H1 (cell line): Measurements from ENCODE around the gene ZNF687. TPM values are rescaled to one million over a fixed set of nuclear protein-coding genes. Genes with fewer than 3 reads are reported as not detected.

Experiments
- CTCF ChIA-PET: fragments of 300-600 bp; sonication (Branson Sonifier 250); formaldehyde crosslinking; loops from one replicate; lab custom pipeline; 2021; ENCODE audit not compliant: partially characterized antibody; lab: Charles Lee
- POLR2A ChIA-PET: fragments of 300-600 bp; sonication (Branson Sonifier 250); formaldehyde crosslinking; loops from one replicate; lab custom pipeline; 2021; ENCODE audit warnings: inconsistent platforms; ENCODE audit not compliant: partially characterized antibody; lab: Charles Lee
- DNase-seq, 2 experiments: peaks; one replicate each; pipeline versions ENCODE4 v3.0.0 to v3.0.0-alpha.2; 2010 to 2022; ENCODE audit warnings: low spot score in 2 of 2, low read depth in 1 of 2, mixed read lengths in 1 of 2
- FAIRE-seq: peaks from 2 replicates; lab custom pipeline; 2011; peaks lifted over from hg19 to GRCh38; lab: Jason Lieb, UNC
- H2AFZ ChIP-seq: 2 replicates; pipeline ENCODE4 v1.8.1; 2012; ENCODE audit warnings: low read length, inconsistent platforms
- H2AK5ac ChIP-seq: 2 replicates; pipeline ENCODE4 v1.6.1; 2013; ENCODE audit warnings: low read depth, low read length
- H2BK120ac ChIP-seq: replicated peaks from 2 replicates; pipeline ENCODE3; 2013; ENCODE audit warnings: low read depth, low read length, inconsistent platforms
- H2BK12ac ChIP-seq: 2 replicates; pipeline ENCODE4 v1.6.1; 2013; ENCODE audit warnings: low read depth, low read length
- H2BK15ac ChIP-seq: 2 replicates; pipeline ENCODE4 v1.6.1; 2013; ENCODE audit warnings: low read length
- H2BK20ac ChIP-seq: 2 replicates; pipeline ENCODE4 v1.6.1; 2013; ENCODE audit warnings: low read length
- H2BK5ac ChIP-seq: 2 replicates; pipeline ENCODE4 v1.6.1; 2013; ENCODE audit warnings: low read depth, low read length
- H3K14ac ChIP-seq: 2 replicates; pipeline ENCODE4 v1.6.1; 2013; ENCODE audit warnings: inconsistent platforms; ENCODE audit not compliant: insufficient read length
- H3K18ac ChIP-seq: 2 replicates; pipeline ENCODE4 v1.6.1; 2013; ENCODE audit warnings: low read length; ENCODE audit errors: extremely low read depth
- H3K23ac ChIP-seq: 2 replicates; pipeline ENCODE4 v1.6.1; 2013; ENCODE audit warnings: inconsistent platforms; ENCODE audit not compliant: insufficient read length
- H3K23me2 ChIP-seq: 2 replicates; pipeline ENCODE4 v1.6.1; 2013; ENCODE audit warnings: low read depth, low read length
- H3K27ac ChIP-seq: 2 replicates; pipeline ENCODE4 v1.6.1; 2011; ENCODE audit warnings: low read depth, low read length, inconsistent platforms
- H3K27me3 ChIP-seq, 4 experiments: replicated peaks in 1 of 4; 1 replicate in 1 of 4; 2 replicates in 3 of 4; pipeline versions ENCODE4 v1.6.1 to v1.8.1; 2011 to 2013; ENCODE audit warnings: low read length in 3 of 4, mild to moderate bottlenecking in 3 of 4, inconsistent platforms in 2 of 4, mixed read lengths in 2 of 4, moderate library complexity in 1 of 4; ENCODE audit not compliant: control insufficient read depth in 3 of 4, insufficient read depth in 3 of 4; ENCODE audit errors: extremely low read depth in 1 of 4
- H3K36me3 ChIP-seq, 4 experiments: 2 replicates each; pipeline versions ENCODE4 v1.6.1 to v1.8.1; 2011 to 2013; ENCODE audit warnings: mild to moderate bottlenecking in 4 of 4, low read length in 3 of 4, moderate library complexity in 2 of 4, control low read depth in 1 of 4, inconsistent platforms in 1 of 4; ENCODE audit not compliant: insufficient read depth in 4 of 4, control insufficient read depth in 2 of 4
- H3K4ac ChIP-seq: replicated peaks from 2 replicates; pipeline ENCODE3; 2013; ENCODE audit warnings: low read length, low read depth, mixed read lengths, inconsistent platforms; ENCODE audit not compliant: insufficient read length
- H3K4me1 ChIP-seq, 4 experiments: replicated peaks in 1 of 4; 1 replicate in 1 of 4; 2 replicates in 3 of 4; pipeline versions ENCODE4 v1.6.1 to v1.8.1; 2011 to 2013; ENCODE audit warnings: low read length in 3 of 4, inconsistent platforms in 2 of 4, mixed read lengths in 1 of 4; ENCODE audit not compliant: insufficient read depth in 4 of 4, control insufficient read depth in 3 of 4
- H3K4me2 ChIP-seq, 2 experiments: 2 replicates each; pipeline versions ENCODE4 v1.6.1 to v1.8.1; 2011 to 2013; ENCODE audit warnings: low read depth in 2 of 2, low read length in 2 of 2, control low read depth in 1 of 2, inconsistent platforms in 1 of 2, mild to moderate bottlenecking in 1 of 2; ENCODE audit not compliant: insufficient read depth in 1 of 2
- H3K4me3 ChIP-seq, 4 experiments: fragments of 200-600, 300-600 bp in 1 of 4; sonication (generic), shearing (Covaris generic), sonication (Bioruptor Twin) in 1 of 4; 2 replicates each; pipeline versions ENCODE4 v1.5.1 to v1.8.1; 2011 to 2016; ENCODE audit warnings: low read length in 4 of 4, low read depth in 3 of 4, control low read depth in 2 of 4, inconsistent platforms in 2 of 4, mild to moderate bottlenecking in 2 of 4, mixed read lengths in 1 of 4, moderate library complexity in 1 of 4; ENCODE audit not compliant: insufficient read depth in 2 of 4; ENCODE audit errors: extremely low read depth in 1 of 4
- H3K56ac ChIP-seq: replicated peaks from 2 replicates; pipeline ENCODE3; 2013; ENCODE audit warnings: low read depth, mild to moderate bottlenecking, mixed read lengths, low read length, inconsistent platforms; ENCODE audit not compliant: insufficient read length
- H3K79me1 ChIP-seq: 2 replicates; pipeline ENCODE4 v1.6.1; 2013; ENCODE audit warnings: low read depth, low read length, control low read depth
- H3K79me2 ChIP-seq, 2 experiments: 2 replicates each; pipeline versions ENCODE4 v1.6.1 to v1.8.1; 2012 to 2013; ENCODE audit warnings: low read length in 2 of 2, mild to moderate bottlenecking in 2 of 2, inconsistent platforms in 1 of 2; ENCODE audit not compliant: insufficient read depth in 2 of 2, control insufficient read depth in 1 of 2
- H3K9ac ChIP-seq, 4 experiments: replicated peaks in 1 of 4; 1 replicate in 1 of 4; 2 replicates in 3 of 4; pipeline versions ENCODE4 v1.6.1 to v1.8.1; 2011 to 2013; ENCODE audit warnings: low read depth in 3 of 4, low read length in 3 of 4, control low read depth in 2 of 4, mild to moderate bottlenecking in 2 of 4, moderate library complexity in 2 of 4, inconsistent platforms in 1 of 4; ENCODE audit errors: extremely low read depth in 1 of 4
- H3K9me3 ChIP-seq, 2 experiments: 2 replicates each; pipeline versions ENCODE4 v1.6.1 to v1.8.1; 2012 to 2013; ENCODE audit warnings: mild to moderate bottlenecking in 2 of 2, moderate library complexity in 2 of 2, control low read depth in 1 of 2, inconsistent platforms in 1 of 2, low read depth in 1 of 2, low read length in 1 of 2, mixed read lengths in 1 of 2; ENCODE audit not compliant: insufficient read depth in 2 of 2
- H4K20me1 ChIP-seq, 2 experiments: replicated peaks in 1 of 2; 2 replicates each; pipeline versions ENCODE3 to v1.8.1; 2011 to 2013; ENCODE audit warnings: inconsistent platforms in 2 of 2, low read length in 2 of 2, mild to moderate bottlenecking in 1 of 2; ENCODE audit not compliant: insufficient read depth in 2 of 2, control insufficient read depth in 1 of 2
- H4K5ac ChIP-seq: 2 replicates; pipeline ENCODE4 v1.6.1; 2013; ENCODE audit warnings: low read length, low read depth, mixed read lengths, inconsistent platforms; ENCODE audit not compliant: insufficient read length
- H4K8ac ChIP-seq: 2 replicates; pipeline ENCODE4 v1.8.0; 2013; ENCODE audit warnings: mild to moderate bottlenecking, moderate library complexity, low read length, inconsistent platforms; ENCODE audit not compliant: insufficient read depth; ENCODE audit errors: extremely low read depth
- H4K91ac ChIP-seq: replicated peaks from 2 replicates; pipeline ENCODE3; 2013; ENCODE audit warnings: low read length, mixed read lengths, inconsistent platforms; ENCODE audit not compliant: insufficient read length
- CBX5 ChIP-seq: fragments of 300-800, 300-1000 bp; sonication (generic); IDR thresholded peaks from 2 replicates; pipeline ENCODE4 v1.7.1; 2016; ENCODE audit warnings: antibody characterized with exemption, low read length, low read depth
- EP300 ChIP-seq, 2 experiments: IDR thresholded peaks; 1 replicate in 1 of 2; 2 replicates in 1 of 2; pipeline ENCODE4 v1.6.1; 2011 to 2012; ENCODE audit warnings: low read depth in 2 of 2, low read length in 2 of 2, mild to moderate bottlenecking in 2 of 2, borderline replicate concordance in 1 of 2, inconsistent platforms in 1 of 2, moderate library complexity in 1 of 2
- GABPA ChIP-seq: IDR thresholded peaks from 2 replicates; pipeline ENCODE4 v1.6.1; 2011; ENCODE audit warnings: mild to moderate bottlenecking, low read length, moderate library complexity, borderline replicate concordance; ENCODE audit not compliant: insufficient read depth
- GTF2F1 ChIP-seq: IDR thresholded peaks from 2 replicates; pipeline ENCODE4 v1.6.1; 2012; ENCODE audit warnings: low read depth, low read length, improper control_type of control experiment, borderline replicate concordance
- KDM4A ChIP-seq: IDR thresholded peaks from one replicate; pipeline ENCODE4 v1.7.1; 2012; ENCODE audit warnings: low read depth, mild to moderate bottlenecking, moderate library complexity, low read length, inconsistent platforms; ENCODE audit not compliant: severe bottlenecking
- POU5F1 ChIP-seq: IDR thresholded peaks from 2 replicates; pipeline ENCODE4 v1.6.1; 2011; ENCODE audit warnings: low read depth, mild to moderate bottlenecking, low read length, moderate library complexity
- RFX5 ChIP-seq: IDR thresholded peaks from 2 replicates; pipeline ENCODE4 v1.6.1; 2011; ENCODE audit warnings: low read depth, low read length, improper control_type of control experiment, borderline replicate concordance
- SIN3A ChIP-seq, 2 experiments: IDR thresholded peaks in 1 of 2; conservative IDR thresholded peaks in 1 of 2; 2 replicates each; pipeline ENCODE4 v1.6.1; 2011 to 2012; ENCODE audit warnings: low read length in 2 of 2, improper control_type of control experiment in 1 of 2, low read depth in 1 of 2, mild to moderate bottlenecking in 1 of 2
- SIRT6 ChIP-seq: IDR thresholded peaks from one replicate; pipeline ENCODE4 v1.7.1; 2012; ENCODE audit warnings: low read length, inconsistent platforms
- SP4 ChIP-seq: IDR thresholded peaks from 2 replicates; pipeline ENCODE4 v1.6.1; 2012; ENCODE audit warnings: low read length, inconsistent platforms
- TAF1 ChIP-seq: IDR thresholded peaks from 2 replicates; pipeline ENCODE4 v1.6.1; 2011; ENCODE audit warnings: mild to moderate bottlenecking, low read depth, low read length
- TEAD4 ChIP-seq: IDR thresholded peaks from 2 replicates; pipeline ENCODE4 v1.6.1; 2012; ENCODE audit warnings: low read depth, low read length, inconsistent platforms, mixed read lengths
- WGBS, 2 experiments: shearing (Covaris generic) in 1 of 2; methylation state at CpG; one replicate each; pipeline versions ENCODE4 v1.1.6 to v1.1.7; 2013 to 2015; ENCODE audit warnings: low lambda C conversion rate in 2 of 2, mixed read lengths in 2 of 2, inconsistent platforms in 1 of 2, low coverage in 1 of 2, missing lambda C conversion rate in 1 of 2; ENCODE audit not compliant: insufficient replicate concordance in 2 of 2, insufficient coverage in 1 of 2, insufficient read length in 1 of 2; ENCODE audit errors: extremely low coverage in 1 of 2, missing lambda C conversion rate in 1 of 2; 5-methylcytosine and 5-hydroxymethylcytosine counted together
- polyA plus RNA-seq, 7 experiments: library from polyadenylated mRNA; depleted of rRNA in 3 of 7; stranded (reverse) in 5 of 7; unstranded in 2 of 7; fragments of >200 nt in 5 of 7; fragments of 200-250 nt in 2 of 7; gene quantifications; 1 replicate in 5 of 7; 2 replicates in 1 of 7; 4 replicates in 1 of 7; pipeline versions ENCODE4 v1.2.1 to v1.2.3, GENCODE V29; 2011 to 2013; ENCODE audit warnings: missing spikeins in 2 of 7, mixed read lengths in 2 of 7
- total RNA-seq: library from RNA; stranded (reverse); fragmentation: NEBNext Ultra II Directional; extraction: Animal tissue kit (Norgen Biotek cat#: 25700); gene quantifications from 2 replicates; pipeline ENCODE4 v1.2.1, GENCODE V29; 2021
- TF ChIP-seq, protein P1 (sequence below): IDR thresholded peaks from 2 replicates; pipeline ENCODE4 v1.6.1; 2012; ENCODE audit warnings: inconsistent platforms

Gene ZNF687
- total and polyA plus RNA-seq, 2 of the 8 experiments (the other 6 are each of a cell fraction or from before 2014, with no cell fraction given), result 45.9 to 69.9 TPM

DNA sequence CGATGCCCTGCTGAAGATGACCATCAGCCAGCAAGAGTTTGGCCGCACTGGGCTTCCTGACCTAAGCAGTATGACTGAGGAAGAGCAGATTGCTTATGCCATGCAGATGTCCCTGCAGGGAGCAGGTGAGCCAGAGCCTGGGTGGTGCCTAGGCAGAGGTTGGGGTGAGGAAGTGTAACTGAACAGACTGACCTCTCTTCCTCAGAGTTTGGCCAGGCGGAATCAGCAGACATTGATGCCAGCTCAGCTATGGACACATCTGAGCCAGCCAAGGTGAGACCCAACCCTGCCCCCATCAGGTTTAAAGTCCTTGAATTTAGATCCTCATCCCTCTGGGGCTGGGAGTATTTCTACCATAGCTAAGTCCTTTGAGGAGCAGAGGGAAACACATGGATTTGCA lies 15.8 kb upstream of the ZNF687 start:
- H3K14ac ChIP-seq, result no peak overlapping the region
- no peak overlapping the region for H3K9ac ChIP-seq
- H4K20me1 ChIP-seq, result peaks cover 2 to 3% of the 10 kb centered on the region in 2 experiments
- H2BK20ac ChIP-seq, result no peak overlapping the region
- no peak for DNase-seq
- H4K8ac ChIP-seq, result no peak overlapping the region
- no peak overlapping the region for H2AK5ac ChIP-seq
- 79% methylated on average over 3 of the region's 3 CpGs; no CpG with 5 or more reads in 1 of the 2 experiments for WGBS, 2 experiments
- ChIA-PET POLR2A (interaction anchor here (0.6 to 8.0 kb wide), 4 partner anchors 11 to 68 kb away, joined by 3 to 46 read pairs (median 4); partner anchors contain the start of genes PSMD4 and ZNF687), CTCF (interaction anchor here (7.7 kb wide), 1 partner anchor 14 kb away, joined by 44 read pairs; no protein-coding TSS in a partner anchor)
- H2BK15ac ChIP-seq, result no peak overlapping the region
- no peak overlapping the region; the same call in 1 of the 2 replicates for H3K27ac ChIP-seq
- H2BK12ac ChIP-seq, result no peak overlapping the region
- H3K4ac ChIP-seq, result no peak overlapping the region
- no peak overlapping the region for H2AFZ ChIP-seq
- no peak overlapping the region for H4K5ac ChIP-seq
- H3K4me3 ChIP-seq, result no peak overlapping the region
- H3K36me3 ChIP-seq, result peaks cover 15 to 59% (median 38%) of the 10 kb centered on the region in 4 experiments; a peak in 7 of 8 replicates
- no peak overlapping the region for H3K18ac ChIP-seq
- no peak overlapping the region for H2BK120ac ChIP-seq
- H3K4me1 ChIP-seq, result no peaks in the 10 kb centered on the region; a peak in 1 of 7 replicates
- no peaks in the 10 kb centered on the region for H3K79me1 ChIP-seq
- H4K91ac ChIP-seq, result no peak overlapping the region
- no peaks in the 10 kb centered on the region for H3K9me3 ChIP-seq
- no peaks in the 10 kb centered on the region for H3K23me2 ChIP-seq
- no peak for FAIRE-seq
- H3K27me3 ChIP-seq, result no peaks in the 10 kb centered on the region
- H3K4me2 ChIP-seq, result no peak overlapping the region
- H3K56ac ChIP-seq, result no peak overlapping the region
- no peak overlapping the region for H2BK5ac ChIP-seq
- no peak overlapping the region for H3K23ac ChIP-seq
- H3K79me2 ChIP-seq, result peaks cover 0 to 4% of the 10 kb centered on the region in 2 experiments; a peak in 1 of 4 replicates
- TF ChIP-seq, protein P1, sequence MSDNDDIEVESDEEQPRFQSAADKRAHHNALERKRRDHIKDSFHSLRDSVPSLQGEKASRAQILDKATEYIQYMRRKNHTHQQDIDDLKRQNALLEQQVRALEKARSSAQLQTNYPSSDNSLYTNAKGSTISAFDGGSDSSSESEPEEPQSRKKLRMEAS, result no peak
- TF ChIP-seq POU5F1 (no peak), TEAD4 (no peak), RFX5 (no peak), GTF2F1 (no peak), KDM4A (no peak), CBX5 (no peak), SIN3A (conservative IDR thresholded peaks at IDR 0.05 in 1 of 2, IDR thresholded peaks at IDR 0.05 in 1 of 2; ENCODE audit: low read depth in 1 of 2, low read length in 2 of 2) (no peak), SP4 (no peak), EP300 (IDR thresholded peaks at IDR 0.05; ENCODE audit: borderline replicate concordance in 1 of 2, low read depth in 2 of 2, low read length in 2 of 2) (no peak), TAF1 (no peak), SIRT6 (no peak), GABPA (no peak)
